ENCODE results near the gene AFAP1. TPM values are rescaled to one million over a fixed set of nuclear protein-coding genes. Genes with fewer than 3 reads are reported as not detected.
A peak's percentile ranks its signal among the peaks of the same experiment; 100 is the strongest.

Gene AFAP1
- total RNA-seq, 2 donors from 2014 or later: 32.1 to 40.1 TPM

DNA sequence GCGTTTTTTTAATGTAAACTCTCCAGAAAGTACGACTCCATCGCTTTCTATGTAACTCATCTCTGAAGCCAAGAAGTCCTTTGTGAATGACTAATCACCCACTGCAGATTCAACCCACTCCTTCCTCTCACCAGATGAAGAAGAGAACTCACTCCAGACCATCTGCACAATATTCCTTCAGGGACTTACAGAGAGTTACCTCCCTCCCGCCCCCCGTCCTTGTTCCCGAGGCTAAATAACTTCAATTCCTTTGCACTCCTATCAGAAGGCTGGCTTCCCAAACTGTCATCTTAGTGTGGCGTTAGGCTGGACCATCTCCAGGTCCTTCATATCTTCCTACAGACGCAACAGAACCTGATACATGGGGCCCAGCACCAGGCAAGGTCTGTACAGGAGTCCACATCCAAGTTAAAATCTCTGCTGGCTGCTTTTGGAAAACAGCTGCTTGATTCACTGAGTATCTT lies 82.4 kb downstream of the AFAP1 start:
- TF ChIP-seq CTCF (IDR thresholded peaks at IDR 0.05): no peak
- H3K36me3 ChIP-seq: no peaks in the 10 kb centered on the region
- no peaks in the 10 kb centered on the region for H3K27me3 ChIP-seq (replicated peaks; ENCODE audit: insufficient read depth)
- DNase-seq (ENCODE audit: low spot score): no peak
- peaks cover 14 to 69% of the 10 kb centered on the region in 2 donors for H3K4me1 ChIP-seq (ENCODE audit: control insufficient read depth in 1 of 2, low read depth in 2 of 2)
- peak overlapping the region; percentile 16 for H3K4me3 ChIP-seq
- H3K27ac ChIP-seq: peak overlapping the region; percentile 28 to 33
- no peaks in the 10 kb centered on the region for H3K9me3 ChIP-seq
- no peak for ATAC-seq (ENCODE audit: insufficient number of reproducible peaks, low FRiP score, low read depth)

DNA sequence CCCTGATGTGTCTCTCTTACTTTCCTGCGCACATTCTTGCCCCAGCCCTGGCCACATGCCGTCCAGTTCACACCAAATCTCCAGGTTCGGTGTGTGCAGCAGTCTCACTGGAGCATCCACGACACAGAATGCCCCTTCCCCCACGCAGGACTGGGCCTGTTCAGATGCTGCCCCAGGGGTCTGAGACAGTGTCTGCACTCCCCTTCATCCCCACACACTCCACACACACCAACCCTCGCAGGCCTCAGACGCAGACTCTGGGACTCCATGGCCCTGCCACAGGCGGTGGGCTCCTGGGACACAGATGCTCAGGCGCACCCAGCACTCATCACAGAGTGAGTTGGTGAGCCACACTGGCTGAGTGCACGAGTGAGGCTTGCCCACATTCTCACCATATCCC lies 83.9 kb downstream of the AFAP1 start:
- TF ChIP-seq CTCF (IDR thresholded peaks at IDR 0.05): no peak
- H3K4me1 ChIP-seq (ENCODE audit: control insufficient read depth in 1 of 2, low read depth in 2 of 2): peaks cover 14 to 56% of the 10 kb centered on the region in 2 donors

GRCh38 chr4:7854697-7855370 lies 84.8 kb downstream of the AFAP1 start:
- no peak for TF ChIP-seq CTCF (IDR thresholded peaks at IDR 0.05)
- Histone ChIP-seq H3K4me1 (ENCODE audit: control insufficient read depth in 1 of 2, low read depth in 2 of 2) (peaks cover 14 to 53% of the 10 kb centered on the region in 2 donors), H3K27me3 (replicated peaks; ENCODE audit: insufficient read depth) (no peaks in the 10 kb centered on the region), H3K9me3 (no peaks in the 10 kb centered on the region), H3K4me3 (no peak overlapping the region), H3K36me3 (no peaks in the 10 kb centered on the region), H3K27ac (no peak overlapping the region)
- DNase-seq (ENCODE audit: low spot score): no peak
- no peak for ATAC-seq (ENCODE audit: insufficient number of reproducible peaks, low FRiP score, low read depth)

More for the DNA sequence above, 83.9 kb downstream of the AFAP1 start:
- Histone ChIP-seq H3K9me3 (no peaks in the 10 kb centered on the region), H3K36me3 (no peaks in the 10 kb centered on the region), H3K27ac (no peak overlapping the region), H3K4me3 (no peak overlapping the region), H3K27me3 (replicated peaks; ENCODE audit: insufficient read depth) (no peaks in the 10 kb centered on the region)
- no peak for ATAC-seq (ENCODE audit: insufficient number of reproducible peaks, low FRiP score, low read depth)
- no peak for DNase-seq (ENCODE audit: low spot score)

GRCh38 chr4:7854216-7854615 lies 85.4 kb downstream of the AFAP1 start:
- no peaks in the 10 kb centered on the region for H3K9me3 ChIP-seq
- DNase-seq (ENCODE audit: low spot score) (no peak), ATAC-seq (ENCODE audit: insufficient number of reproducible peaks, low FRiP score, low read depth) (no peak)
- H3K4me1 ChIP-seq (ENCODE audit: control insufficient read depth in 1 of 2, low read depth in 2 of 2): peaks cover 14 to 48% of the 10 kb centered on the region in 2 donors
- H3K27me3 ChIP-seq (replicated peaks; ENCODE audit: insufficient read depth): no peaks in the 10 kb centered on the region
- H3K4me3 ChIP-seq: no peak overlapping the region
- no peaks in the 10 kb centered on the region for H3K36me3 ChIP-seq
- peak overlapping the region in 1 of 2 donors; percentile 8 for H3K27ac ChIP-seq
- TF ChIP-seq CTCF (IDR thresholded peaks at IDR 0.05): no peak

DNA sequence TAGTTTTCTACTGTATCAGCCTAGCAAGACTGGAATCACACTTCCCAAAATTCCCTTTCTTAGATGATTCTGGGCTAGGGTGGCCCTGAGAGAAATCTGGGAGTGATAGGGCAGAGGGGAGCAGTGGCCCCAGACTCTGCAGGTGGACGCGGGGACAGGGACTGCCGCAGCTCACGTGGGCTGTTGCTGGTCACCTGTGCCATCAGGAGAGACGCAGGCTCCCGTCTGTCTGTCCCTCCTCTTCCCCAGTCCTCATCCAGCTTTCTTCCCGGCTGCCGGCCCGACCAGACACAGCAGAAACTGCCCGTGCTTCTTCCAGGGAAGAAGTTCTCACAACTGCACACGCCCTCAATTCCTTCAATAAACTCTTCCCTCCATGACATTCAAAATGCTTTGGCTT lies 86.4 kb downstream of the AFAP1 start:
- H3K4me1 ChIP-seq (ENCODE audit: control insufficient read depth in 1 of 2, low read depth in 2 of 2): peaks cover 11 to 48% of the 10 kb centered on the region in 2 donors
- no peak for DNase-seq (ENCODE audit: low spot score)

More for the DNA sequence above, 86.4 kb downstream of the AFAP1 start:
- H3K27me3 ChIP-seq (replicated peaks; ENCODE audit: insufficient read depth): no peaks in the 10 kb centered on the region
- ATAC-seq (ENCODE audit: insufficient number of reproducible peaks, low FRiP score, low read depth): no peak
- H3K4me3 ChIP-seq: no peak overlapping the region
- H3K27ac ChIP-seq: no peak overlapping the region
- no peaks in the 10 kb centered on the region for H3K36me3 ChIP-seq
- no peak for TF ChIP-seq CTCF (IDR thresholded peaks at IDR 0.05)
- no peaks in the 10 kb centered on the region for H3K9me3 ChIP-seq

Data from thoracic aorta (tissue), 2 donors.